IMR-90 (cell line): ENCODE results near the gene PRSS50.

Source experiments
- FOS ChIP-seq: fragments of 150-350 bp; IDR thresholded peaks from 2 replicates; pipeline ENCODE4 v1.6.1; 2016; ENCODE audit warnings: low read depth, low read length
- TF ChIP-seq, protein P1 (sequence below): conservative IDR thresholded peaks from 2 replicates; pipeline ENCODE4 v1.5.1; 2012; ENCODE audit warnings: mild to moderate bottlenecking, low read depth, low read length, improper control_type of control experiment
- TF ChIP-seq, protein P2 (sequence below): fragments of 150-350 bp; IDR thresholded peaks from 2 replicates; pipeline ENCODE4 v1.6.1; 2016; ENCODE audit warnings: low read depth, mild to moderate bottlenecking, low read length, moderate library complexity, borderline replicate concordance

DNA sequence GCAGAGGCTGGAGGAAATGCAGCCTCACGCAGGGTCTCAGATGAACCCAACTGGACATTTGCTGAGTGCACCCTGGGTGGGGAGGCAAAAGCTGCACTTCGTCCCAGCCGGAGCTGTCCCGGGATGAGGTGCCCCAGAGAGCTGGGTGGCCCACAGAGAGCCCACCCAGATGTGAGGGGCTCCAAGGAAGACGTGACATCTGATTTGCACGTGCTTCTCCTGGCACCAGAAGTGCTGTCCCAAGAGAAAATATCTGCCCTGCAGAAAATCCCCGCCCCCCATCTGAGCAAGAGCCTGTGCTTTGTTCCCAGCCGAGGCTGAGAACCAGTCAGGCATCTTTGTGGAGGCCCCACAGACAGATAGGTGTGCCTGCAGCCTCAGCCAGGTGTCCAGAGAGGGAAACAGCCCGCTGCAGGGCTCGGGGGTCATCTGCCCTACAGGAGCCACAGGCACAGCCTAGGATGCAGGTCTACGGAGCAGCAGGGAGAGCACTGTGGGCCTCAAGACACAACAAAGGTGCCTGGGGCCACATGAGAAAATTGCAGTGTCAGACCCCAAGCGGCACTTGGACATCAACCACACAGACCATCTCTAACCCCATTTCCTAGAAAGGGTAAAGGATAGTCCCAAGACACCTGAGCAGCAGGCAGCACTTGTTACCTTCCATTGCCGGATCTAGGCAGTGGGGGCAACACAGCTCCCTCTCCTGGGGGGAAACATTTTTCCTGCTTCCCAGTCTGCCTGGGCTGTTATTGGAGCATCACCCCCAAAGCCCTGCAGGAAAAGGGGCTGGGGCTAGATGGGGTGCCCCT lies 10.7 kb downstream of the PRSS50 start:
- TF ChIP-seq, protein P1, sequence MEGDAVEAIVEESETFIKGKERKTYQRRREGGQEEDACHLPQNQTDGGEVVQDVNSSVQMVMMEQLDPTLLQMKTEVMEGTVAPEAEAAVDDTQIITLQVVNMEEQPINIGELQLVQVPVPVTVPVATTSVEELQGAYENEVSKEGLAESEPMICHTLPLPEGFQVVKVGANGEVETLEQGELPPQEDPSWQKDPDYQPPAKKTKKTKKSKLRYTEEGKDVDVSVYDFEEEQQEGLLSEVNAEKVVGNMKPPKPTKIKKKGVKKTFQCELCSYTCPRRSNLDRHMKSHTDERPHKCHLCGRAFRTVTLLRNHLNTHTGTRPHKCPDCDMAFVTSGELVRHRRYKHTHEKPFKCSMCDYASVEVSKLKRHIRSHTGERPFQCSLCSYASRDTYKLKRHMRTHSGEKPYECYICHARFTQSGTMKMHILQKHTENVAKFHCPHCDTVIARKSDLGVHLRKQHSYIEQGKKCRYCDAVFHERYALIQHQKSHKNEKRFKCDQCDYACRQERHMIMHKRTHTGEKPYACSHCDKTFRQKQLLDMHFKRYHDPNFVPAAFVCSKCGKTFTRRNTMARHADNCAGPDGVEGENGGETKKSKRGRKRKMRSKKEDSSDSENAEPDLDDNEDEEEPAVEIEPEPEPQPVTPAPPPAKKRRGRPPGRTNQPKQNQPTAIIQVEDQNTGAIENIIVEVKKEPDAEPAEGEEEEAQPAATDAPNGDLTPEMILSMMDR = no peak
- TF ChIP-seq FOS = no peak
- TF ChIP-seq, protein P2, sequence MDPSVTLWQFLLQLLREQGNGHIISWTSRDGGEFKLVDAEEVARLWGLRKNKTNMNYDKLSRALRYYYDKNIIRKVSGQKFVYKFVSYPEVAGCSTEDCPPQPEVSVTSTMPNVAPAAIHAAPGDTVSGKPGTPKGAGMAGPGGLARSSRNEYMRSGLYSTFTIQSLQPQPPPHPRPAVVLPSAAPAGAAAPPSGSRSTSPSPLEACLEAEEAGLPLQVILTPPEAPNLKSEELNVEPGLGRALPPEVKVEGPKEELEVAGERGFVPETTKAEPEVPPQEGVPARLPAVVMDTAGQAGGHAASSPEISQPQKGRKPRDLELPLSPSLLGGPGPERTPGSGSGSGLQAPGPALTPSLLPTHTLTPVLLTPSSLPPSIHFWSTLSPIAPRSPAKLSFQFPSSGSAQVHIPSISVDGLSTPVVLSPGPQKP = no peak
